ENCODE measurements around the gene FAM83E.
A peak's percentile ranks its signal among the peaks of the same experiment; 100 is the strongest.

DNA sequence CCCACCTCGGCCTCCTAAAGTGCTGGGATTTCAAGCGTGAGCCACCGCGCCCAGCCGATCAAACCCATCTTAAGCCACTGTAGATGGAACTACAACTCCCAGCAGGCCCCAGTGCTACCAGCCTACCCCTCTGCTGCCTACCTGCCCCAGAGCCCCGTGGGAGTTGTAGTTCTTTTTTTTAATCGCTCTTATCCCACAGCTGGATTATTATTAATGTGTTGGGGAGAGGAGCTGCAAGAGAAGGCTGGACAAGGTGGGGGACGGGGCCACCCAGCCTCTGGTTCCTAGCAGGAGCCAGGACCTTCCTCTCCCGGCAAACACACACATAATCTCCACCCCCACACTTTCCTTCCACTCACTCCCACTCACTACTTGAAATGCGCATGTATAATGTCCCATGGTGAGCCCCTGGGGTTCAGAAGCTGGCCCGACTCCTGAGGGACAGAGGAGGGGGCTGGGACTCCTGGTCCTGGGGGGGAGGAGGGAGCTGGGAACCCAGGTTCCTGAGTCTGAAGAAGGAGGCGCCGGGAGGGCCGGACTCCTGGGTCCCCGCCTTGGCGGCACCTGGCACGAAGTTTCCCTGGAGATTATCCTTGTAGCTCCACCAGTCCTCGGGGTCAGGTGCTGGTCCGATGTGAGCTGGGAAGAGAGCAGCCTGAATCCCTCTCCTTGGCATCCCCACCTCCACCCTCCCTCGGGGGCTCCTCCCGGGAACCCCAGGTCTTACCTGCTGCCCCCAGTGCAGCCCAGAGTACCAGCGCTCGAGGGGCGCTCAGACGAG lies 30.2 kb upstream of the FAM83E start:
- no peak for TF ChIP-seq EP300 (IDR thresholded peaks at IDR 0.05)
- TF ChIP-seq, protein P1, sequence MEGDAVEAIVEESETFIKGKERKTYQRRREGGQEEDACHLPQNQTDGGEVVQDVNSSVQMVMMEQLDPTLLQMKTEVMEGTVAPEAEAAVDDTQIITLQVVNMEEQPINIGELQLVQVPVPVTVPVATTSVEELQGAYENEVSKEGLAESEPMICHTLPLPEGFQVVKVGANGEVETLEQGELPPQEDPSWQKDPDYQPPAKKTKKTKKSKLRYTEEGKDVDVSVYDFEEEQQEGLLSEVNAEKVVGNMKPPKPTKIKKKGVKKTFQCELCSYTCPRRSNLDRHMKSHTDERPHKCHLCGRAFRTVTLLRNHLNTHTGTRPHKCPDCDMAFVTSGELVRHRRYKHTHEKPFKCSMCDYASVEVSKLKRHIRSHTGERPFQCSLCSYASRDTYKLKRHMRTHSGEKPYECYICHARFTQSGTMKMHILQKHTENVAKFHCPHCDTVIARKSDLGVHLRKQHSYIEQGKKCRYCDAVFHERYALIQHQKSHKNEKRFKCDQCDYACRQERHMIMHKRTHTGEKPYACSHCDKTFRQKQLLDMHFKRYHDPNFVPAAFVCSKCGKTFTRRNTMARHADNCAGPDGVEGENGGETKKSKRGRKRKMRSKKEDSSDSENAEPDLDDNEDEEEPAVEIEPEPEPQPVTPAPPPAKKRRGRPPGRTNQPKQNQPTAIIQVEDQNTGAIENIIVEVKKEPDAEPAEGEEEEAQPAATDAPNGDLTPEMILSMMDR (IDR thresholded peaks at IDR 0.05), result peak in 1 of 3 experiments; percentile 4
- TF ChIP-seq POLR2A (IDR thresholded peaks at IDR 0.05; ENCODE audit: low read depth), result no peak
- TF ChIP-seq POLR2AphosphoS5 (IDR thresholded peaks at IDR 0.05), result peak; percentile 38 to 74
